ENCODE measurements around the gene SYTL5.

Gene SYTL5

DNA sequence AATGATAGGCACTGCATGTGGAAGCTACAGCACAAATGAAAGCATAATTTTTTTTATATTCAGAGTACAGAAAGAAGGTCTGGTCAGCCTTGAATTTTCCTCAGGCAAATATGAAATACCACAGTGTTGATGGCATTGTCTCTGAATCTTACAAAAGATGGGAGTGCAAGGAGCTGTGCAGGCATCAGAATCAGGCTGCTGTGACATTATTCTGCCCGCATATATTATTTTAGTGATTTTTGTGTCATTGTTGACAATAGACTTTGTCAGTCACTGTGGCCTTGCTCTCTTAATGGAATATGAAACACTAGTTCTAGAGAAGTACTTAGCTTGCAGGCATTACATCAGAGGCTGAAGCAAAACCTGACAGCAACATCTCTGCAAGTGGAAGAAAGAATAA is 42.5 kb downstream of the SYTL5 start:
- no peak overlapping the region for H2BK5ac ChIP-seq (ENCODE audit: low read depth, low read length, poor library complexity, severe bottlenecking)
- H2BK12ac ChIP-seq (ENCODE audit: low read length in 2 of 2), result no peak overlapping the region
- no peak overlapping the region for H4K91ac ChIP-seq (ENCODE audit: low read length)
- no peak overlapping the region for H3K27ac ChIP-seq (ENCODE audit: low read length, poor library complexity, severe bottlenecking)
- H3K23ac ChIP-seq (ENCODE audit: low read length in 2 of 2), result no peak overlapping the region
- WGBS, result 100% methylated on average over 1 of the region's 1 CpG
- no peak overlapping the region for H2BK15ac ChIP-seq (ENCODE audit: low read depth, poor library complexity, severe bottlenecking)
- H3K9me3 ChIP-seq (ENCODE audit: control insufficient read depth, low read length), result peaks cover 4% of the 10 kb centered on the region
- H4K8ac ChIP-seq (ENCODE audit: low read length), result no peak overlapping the region
- H3K27me3 ChIP-seq (ENCODE audit: control insufficient read depth in 1 of 2, insufficient read depth in 1 of 2, low read length in 2 of 2), result no peaks in the 10 kb centered on the region
- no peak overlapping the region for H3K14ac ChIP-seq (ENCODE audit: low read length in 2 of 2)
- no peak overlapping the region for H3K9ac ChIP-seq (ENCODE audit: low read length)
- no peaks in the 10 kb centered on the region for H3K36me3 ChIP-seq (ENCODE audit: control insufficient read depth in 1 of 2, insufficient read depth in 2 of 2, low read depth in 1 of 2, low read length in 2 of 2)
- no peak overlapping the region for H2BK120ac ChIP-seq (ENCODE audit: low read depth, low read length)
- no peak overlapping the region for H2AK5ac ChIP-seq (ENCODE audit: low read length, severe bottlenecking)
- no peaks in the 10 kb centered on the region for H3K79me1 ChIP-seq (replicated peaks; ENCODE audit: low read length, poor library complexity, severe bottlenecking)
- no peak overlapping the region for H3K18ac ChIP-seq (ENCODE audit: low read depth in 1 of 2, low read length in 2 of 2)
- no peak overlapping the region for H3K4me2 ChIP-seq (ENCODE audit: low read length, poor library complexity, severe bottlenecking)
- H3K4ac ChIP-seq (ENCODE audit: low read depth in 1 of 2, low read length in 2 of 2), result no peak overlapping the region
- no peak for DNase-seq
- no peaks in the 10 kb centered on the region for H3K4me1 ChIP-seq (ENCODE audit: control insufficient read depth, insufficient read depth, low read depth, low read length)
- H3K4me3 ChIP-seq (ENCODE audit: insufficient read depth in 1 of 2, low read depth in 1 of 2, low read length in 2 of 2), result no peak overlapping the region
- no peak overlapping the region for H2AFZ ChIP-seq (ENCODE audit: low read depth, low read length)

DNA sequence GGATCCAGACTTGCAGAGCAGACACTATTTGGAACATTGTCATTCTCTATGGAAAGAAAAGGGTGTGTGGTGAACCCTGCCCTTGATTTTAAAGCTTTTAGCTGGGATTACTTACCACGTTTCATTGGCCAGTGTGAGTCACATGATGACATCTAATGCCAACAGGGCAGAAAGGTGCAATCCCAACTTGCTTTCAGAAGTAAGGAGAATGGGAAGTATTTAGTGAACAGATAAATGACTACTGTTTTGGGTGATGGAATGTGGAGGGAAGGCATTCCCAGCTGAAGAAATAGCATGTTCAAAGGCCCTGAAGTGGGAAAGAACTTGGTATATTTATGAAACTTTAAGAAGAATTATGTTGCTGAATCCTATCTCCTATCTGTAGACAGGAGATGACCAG is 44.5 kb downstream of the SYTL5 start:
- H3K27ac ChIP-seq (ENCODE audit: low read length, poor library complexity, severe bottlenecking), result no peak overlapping the region
- H2BK120ac ChIP-seq (ENCODE audit: low read depth, low read length), result no peak overlapping the region
- H3K14ac ChIP-seq (ENCODE audit: low read length in 2 of 2), result no peak overlapping the region
- H2BK15ac ChIP-seq (ENCODE audit: low read depth, poor library complexity, severe bottlenecking), result no peak overlapping the region
- DNase-seq, result no peak
- no peaks in the 10 kb centered on the region for H3K79me1 ChIP-seq (replicated peaks; ENCODE audit: low read length, poor library complexity, severe bottlenecking)
- H3K4me3 ChIP-seq (ENCODE audit: insufficient read depth in 1 of 2, low read depth in 1 of 2, low read length in 2 of 2), result no peak overlapping the region
- no peaks in the 10 kb centered on the region for H3K4me1 ChIP-seq (ENCODE audit: control insufficient read depth, insufficient read depth, low read depth, low read length)
- no peak overlapping the region for H3K18ac ChIP-seq (ENCODE audit: low read depth in 1 of 2, low read length in 2 of 2)
- H2BK12ac ChIP-seq (ENCODE audit: low read length in 2 of 2), result no peak overlapping the region
- no peak overlapping the region for H3K4ac ChIP-seq (ENCODE audit: low read depth in 1 of 2, low read length in 2 of 2)
- no peak overlapping the region for H2AK5ac ChIP-seq (ENCODE audit: low read length, severe bottlenecking)
- no peak overlapping the region for H4K8ac ChIP-seq (ENCODE audit: low read length)
- H2AFZ ChIP-seq (ENCODE audit: low read depth, low read length), result no peak overlapping the region
- no peaks in the 10 kb centered on the region for H3K27me3 ChIP-seq (ENCODE audit: control insufficient read depth in 1 of 2, insufficient read depth in 1 of 2, low read length in 2 of 2)
- WGBS, result 79% methylated on average over 1 of the region's 1 CpG
- H3K4me2 ChIP-seq (ENCODE audit: low read length, poor library complexity, severe bottlenecking), result no peak overlapping the region
- no peak overlapping the region for H2BK5ac ChIP-seq (ENCODE audit: low read depth, low read length, poor library complexity, severe bottlenecking)
- peaks cover 4% of the 10 kb centered on the region for H3K9me3 ChIP-seq (ENCODE audit: control insufficient read depth, low read length)
- H3K23ac ChIP-seq (ENCODE audit: low read length in 2 of 2), result no peak overlapping the region
- H4K91ac ChIP-seq (ENCODE audit: low read length), result no peak overlapping the region
- H3K9ac ChIP-seq (ENCODE audit: low read length), result no peak overlapping the region
- H3K36me3 ChIP-seq (ENCODE audit: control insufficient read depth in 1 of 2, insufficient read depth in 2 of 2, low read depth in 1 of 2, low read length in 2 of 2), result no peaks in the 10 kb centered on the region

DNA sequence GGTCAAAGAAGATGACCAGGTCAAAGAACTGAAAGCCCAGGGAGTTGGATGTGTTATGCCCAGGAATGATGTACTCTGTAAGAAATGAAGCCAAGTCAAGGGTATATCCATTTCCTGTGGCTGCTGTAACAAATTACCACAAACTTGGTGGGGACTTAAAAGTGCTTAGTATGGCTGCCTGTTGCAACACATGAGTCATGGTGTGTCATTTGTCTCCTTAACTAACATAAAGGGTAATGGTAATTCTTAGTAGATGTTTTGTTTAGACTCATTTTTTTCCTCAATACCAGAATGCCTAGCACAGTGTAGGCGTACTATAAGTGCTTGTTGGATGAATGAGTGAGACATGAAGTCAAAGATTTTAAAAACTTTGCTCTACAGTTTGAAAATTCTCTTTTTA is 45.7 kb downstream of the SYTL5 start:
- no peak overlapping the region for H3K4me3 ChIP-seq (ENCODE audit: insufficient read depth in 1 of 2, low read depth in 1 of 2, low read length in 2 of 2)
- no peaks in the 10 kb centered on the region for H3K27me3 ChIP-seq (ENCODE audit: control insufficient read depth in 1 of 2, insufficient read depth in 1 of 2, low read length in 2 of 2)

DNA sequence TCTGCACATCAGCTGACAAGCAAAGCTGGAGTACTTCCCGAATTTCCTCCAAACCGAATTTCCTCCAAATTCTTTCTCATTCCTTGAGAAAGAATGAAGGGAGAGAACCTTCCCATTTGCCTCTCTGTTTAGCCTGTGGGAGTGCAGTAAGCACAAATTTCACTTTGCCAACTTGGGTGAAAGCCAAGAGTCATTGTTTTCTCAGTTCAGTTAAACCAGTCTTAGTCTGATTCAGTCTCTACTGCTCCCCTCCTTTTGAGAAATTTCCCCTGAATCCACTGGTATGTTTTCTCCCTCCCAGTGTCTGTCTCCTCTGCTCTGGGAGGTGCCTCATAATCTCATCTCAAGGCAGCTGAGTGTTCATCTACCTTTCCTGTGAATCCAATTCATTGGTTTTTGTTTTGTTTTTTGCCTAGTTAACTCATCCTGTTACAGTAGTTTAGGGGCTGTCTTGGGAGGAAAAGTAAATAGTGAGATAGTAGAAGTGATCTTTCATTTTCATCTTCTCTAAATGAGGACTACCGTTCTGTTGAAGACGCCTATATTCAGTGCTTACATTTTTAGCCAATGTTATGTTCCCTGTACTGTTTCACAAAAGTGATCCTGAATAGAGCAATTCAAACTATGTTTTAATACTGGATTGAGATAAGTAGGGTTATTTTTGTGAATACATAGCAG is 49.0 kb downstream of the SYTL5 start:
- Histone ChIP-seq H3K9ac (ENCODE audit: low read length) (peak overlapping the region; percentile 16), H2AFZ (ENCODE audit: low read depth, low read length) (no peak overlapping the region), H2BK5ac (ENCODE audit: low read depth, low read length, poor library complexity, severe bottlenecking) (no peak overlapping the region), H3K79me1 (replicated peaks; ENCODE audit: low read length, poor library complexity, severe bottlenecking) (no peaks in the 10 kb centered on the region), H3K23ac (ENCODE audit: low read length in 2 of 2) (no peak overlapping the region), H3K14ac (ENCODE audit: low read length in 2 of 2) (no peak overlapping the region), H3K9me3 (ENCODE audit: control insufficient read depth, low read length) (no peaks in the 10 kb centered on the region), H2BK120ac (ENCODE audit: low read depth, low read length) (no peak overlapping the region), H4K8ac (ENCODE audit: low read length) (no peak overlapping the region), H2BK15ac (ENCODE audit: low read depth, poor library complexity, severe bottlenecking) (no peak overlapping the region), H2BK12ac (ENCODE audit: low read length in 2 of 2) (no peak overlapping the region), H2AK5ac (ENCODE audit: low read length, severe bottlenecking) (no peak overlapping the region), H3K18ac (ENCODE audit: low read depth in 1 of 2, low read length in 2 of 2) (no peak overlapping the region), H3K4me3 (ENCODE audit: insufficient read depth in 1 of 2, low read depth in 1 of 2, low read length in 2 of 2) (no peak overlapping the region), H3K27me3 (ENCODE audit: control insufficient read depth in 1 of 2, insufficient read depth in 1 of 2, low read length in 2 of 2) (no peaks in the 10 kb centered on the region), H3K36me3 (ENCODE audit: control insufficient read depth in 1 of 2, insufficient read depth in 2 of 2, low read depth in 1 of 2, low read length in 2 of 2) (no peaks in the 10 kb centered on the region), H3K4me1 (ENCODE audit: control insufficient read depth, insufficient read depth, low read depth, low read length) (no peaks in the 10 kb centered on the region), H3K4ac (ENCODE audit: low read depth in 1 of 2, low read length in 2 of 2) (no peak overlapping the region), H3K4me2 (ENCODE audit: low read length, poor library complexity, severe bottlenecking) (no peak overlapping the region), H4K91ac (ENCODE audit: low read length) (no peak overlapping the region), H3K27ac (ENCODE audit: low read length, poor library complexity, severe bottlenecking) (no peak overlapping the region)
- 94% methylated on average over 2 of the region's 4 CpGs for whole genome bisulfite sequencing
- no peak for DNase-seq

More for the DNA sequence above, 45.7 kb downstream of the SYTL5 start:
- no CpG with 5 or more reads among the region's 1 CpG for WGBS
- H3K9ac ChIP-seq (ENCODE audit: low read length), result no peak overlapping the region
- H3K23ac ChIP-seq (ENCODE audit: low read length in 2 of 2), result no peak overlapping the region
- no peak overlapping the region for H2BK12ac ChIP-seq (ENCODE audit: low read length in 2 of 2)
- no peaks in the 10 kb centered on the region for H3K36me3 ChIP-seq (ENCODE audit: control insufficient read depth in 1 of 2, insufficient read depth in 2 of 2, low read depth in 1 of 2, low read length in 2 of 2)
- H2BK15ac ChIP-seq (ENCODE audit: low read depth, poor library complexity, severe bottlenecking), result no peak overlapping the region
- no peak overlapping the region for H3K18ac ChIP-seq (ENCODE audit: low read depth in 1 of 2, low read length in 2 of 2)
- H4K8ac ChIP-seq (ENCODE audit: low read length), result no peak overlapping the region
- DNase-seq, result peak; percentile 90
- H3K27ac ChIP-seq (ENCODE audit: low read length, poor library complexity, severe bottlenecking), result no peak overlapping the region
- H3K14ac ChIP-seq (ENCODE audit: low read length in 2 of 2), result no peak overlapping the region
- H3K4ac ChIP-seq (ENCODE audit: low read depth in 1 of 2, low read length in 2 of 2), result no peak overlapping the region
- H4K91ac ChIP-seq (ENCODE audit: low read length), result no peak overlapping the region
- H3K9me3 ChIP-seq (ENCODE audit: control insufficient read depth, low read length), result peaks cover 3% of the 10 kb centered on the region
- no peaks in the 10 kb centered on the region for H3K79me1 ChIP-seq (replicated peaks; ENCODE audit: low read length, poor library complexity, severe bottlenecking)
- H2BK120ac ChIP-seq (ENCODE audit: low read depth, low read length), result no peak overlapping the region
- H2BK5ac ChIP-seq (ENCODE audit: low read depth, low read length, poor library complexity, severe bottlenecking), result no peak overlapping the region
- no peak overlapping the region for H3K4me2 ChIP-seq (ENCODE audit: low read length, poor library complexity, severe bottlenecking)
- no peak overlapping the region for H2AK5ac ChIP-seq (ENCODE audit: low read length, severe bottlenecking)
- H3K4me1 ChIP-seq (ENCODE audit: control insufficient read depth, insufficient read depth, low read depth, low read length), result no peaks in the 10 kb centered on the region
- no peak overlapping the region for H2AFZ ChIP-seq (ENCODE audit: low read depth, low read length)

Measured in mesenchymal stem cell (in vitro differentiated cells and primary cell).